Stimulated activated CD4-positive, alpha-beta T cell treated with anti-CD3 and anti-CD28 coated beads, TNF-alpha, amount 100 ng/mL, for 48 hours (primary cell): ENCODE measurements around the gene CCDC92.

ENCODE experiments used
- DNase-seq, 3 donors: peaks; one replicate each; pipeline ENCODE4 v3.0.0-alpha.2; 2020; ENCODE audit warnings: low read depth in 3 of 3

The CCDC92 gene

GRCh38 chr12:124002021-124002644 lies 29.5 kb upstream of the CCDC92 start:
- DNase-seq, result no peak

DNA sequence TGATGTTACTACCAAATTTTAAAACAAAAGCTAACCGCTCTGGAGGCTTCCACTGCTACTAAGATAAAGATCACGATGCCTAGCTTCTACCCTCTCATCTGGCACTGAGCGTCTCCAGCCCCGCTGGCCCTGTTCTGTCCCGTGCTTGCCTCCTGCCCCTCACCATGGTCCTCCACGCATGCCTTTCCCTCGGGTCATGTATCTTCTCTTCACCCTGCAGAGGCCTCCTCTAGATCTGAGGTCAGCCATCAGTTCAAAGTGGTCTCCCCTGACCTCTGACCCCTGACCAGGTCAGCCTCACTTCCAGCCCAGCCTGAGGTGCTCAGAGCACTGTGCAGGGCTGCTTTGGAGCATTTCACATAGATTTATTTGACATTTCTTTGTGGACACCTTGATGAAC lies 28.7 kb upstream of the CCDC92 start:
- no peak for DNase-seq

GRCh38 chr12:124000111-124000510 lies 27.5 kb upstream of the CCDC92 start:
- no peak for DNase-seq

DNA sequence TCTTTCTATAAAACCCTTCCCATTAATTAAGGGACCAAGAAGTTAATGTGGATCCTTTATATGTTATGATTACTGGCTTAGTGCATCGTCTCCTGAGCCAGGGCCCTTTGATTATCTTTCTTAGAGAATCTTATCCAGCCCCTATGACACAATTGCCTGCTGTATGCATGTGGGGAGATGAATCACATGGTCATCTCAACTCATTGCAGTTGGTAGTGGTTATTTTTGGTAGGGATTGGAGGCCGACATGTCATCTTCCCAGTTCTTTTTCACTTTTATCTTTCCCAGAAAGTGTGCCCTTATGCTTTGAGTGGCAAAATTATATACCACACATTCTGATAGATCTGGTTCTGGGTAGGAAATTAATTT lies 26.3 kb upstream of the CCDC92 start:
- DNase-seq, result no peak

GRCh38 chr12:123998344-123998990 lies 25.8 kb upstream of the CCDC92 start:
- no peak for DNase-seq

DNA sequence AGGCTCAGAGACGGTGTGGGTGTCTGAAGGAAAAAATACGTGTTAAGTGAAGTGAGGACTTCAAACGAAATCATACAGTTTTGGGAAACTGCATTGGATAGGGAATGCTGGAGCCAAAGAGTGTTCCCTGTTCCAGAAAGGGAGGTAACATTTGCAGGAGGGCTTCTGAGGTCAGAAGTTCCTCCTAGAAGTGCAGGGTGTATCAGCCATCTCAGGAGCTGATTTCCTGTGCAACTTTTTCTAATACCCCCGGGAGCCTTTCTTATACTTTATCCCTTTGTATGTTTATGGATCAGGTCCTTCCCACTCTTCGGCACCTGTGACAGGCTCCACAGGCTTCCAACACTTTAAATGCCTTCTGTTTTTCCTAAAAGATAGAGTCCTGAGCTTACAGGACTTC lies 25.3 kb upstream of the CCDC92 start:
- DNase-seq, result no peak

DNA sequence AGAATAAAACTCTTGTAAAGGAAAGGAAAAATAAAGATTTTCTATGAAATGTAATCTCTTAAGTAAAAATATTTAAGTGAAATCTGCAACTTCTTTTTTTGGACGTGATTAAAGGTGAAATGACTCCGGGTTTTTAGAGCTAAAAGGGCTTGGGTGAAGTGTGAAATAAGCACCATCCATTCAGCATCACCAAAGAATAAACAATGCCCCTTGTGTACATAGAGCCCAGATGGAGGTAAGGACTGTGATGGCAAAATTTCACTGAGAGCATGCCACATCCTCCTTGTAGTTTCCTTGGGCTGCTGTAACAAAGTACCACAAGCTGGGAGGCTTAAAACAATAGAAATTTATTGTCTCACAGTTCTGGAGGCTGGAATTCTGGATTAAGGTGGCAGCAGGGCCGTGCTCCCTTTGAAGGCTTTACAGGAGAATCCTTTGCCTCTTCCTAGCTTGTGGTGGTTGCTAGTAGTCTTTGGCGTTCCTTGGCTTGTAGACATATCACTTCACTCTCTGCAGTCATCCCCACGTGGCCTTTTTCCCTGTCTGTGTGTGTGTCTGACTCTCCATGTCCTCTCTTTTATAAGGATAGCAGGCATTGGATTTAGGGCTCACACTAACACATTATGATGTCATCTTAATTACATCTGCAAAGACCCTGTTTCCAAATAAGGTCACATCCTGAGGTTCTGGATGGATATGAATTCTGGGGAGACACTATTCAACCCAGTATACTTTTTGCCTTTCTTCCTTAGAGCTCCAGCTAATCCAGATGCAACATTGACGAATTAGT lies 24.6 kb upstream of the CCDC92 start:
- no peak for DNase-seq

- DNase-seq, result no peak
Observed at GRCh38 chr12:123996581-123996980, 23.9 kb upstream of the CCDC92 start.

- DNase-seq, result no peak
Observed at GRCh38 chr12:123995023-123995748, 22.6 kb upstream of the CCDC92 start.

- no peak for DNase-seq
Observed at GRCh38 chr12:123992118-123992825, 19.6 kb upstream of the CCDC92 start.

DNA sequence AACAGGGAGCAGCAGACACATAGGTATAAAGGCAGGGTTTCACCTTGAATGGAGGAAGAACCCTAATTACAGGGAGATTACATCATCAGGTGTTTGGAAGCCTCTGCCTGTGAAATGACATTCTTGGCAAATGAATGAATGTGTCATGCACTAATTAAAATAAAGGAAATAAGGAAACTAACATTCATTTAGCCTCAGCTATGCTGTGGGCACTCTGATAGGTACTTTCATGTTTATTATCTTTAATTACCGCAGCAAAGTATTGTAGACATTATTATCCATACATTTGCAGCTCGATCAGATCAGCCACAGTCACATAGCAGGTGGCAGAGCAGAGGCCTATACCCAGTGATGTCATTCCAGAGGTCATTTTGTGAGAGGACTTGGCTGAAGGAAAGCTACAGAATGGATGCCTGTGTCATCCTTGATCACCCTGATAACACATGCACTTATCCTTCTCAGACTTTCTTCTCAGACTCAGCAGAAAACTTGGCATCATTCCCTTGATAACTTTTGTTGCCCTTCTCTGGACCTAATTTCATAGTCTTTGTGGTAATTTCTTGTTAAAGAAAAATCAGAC lies 18.8 kb upstream of the CCDC92 start:
- no peak for DNase-seq

DNA sequence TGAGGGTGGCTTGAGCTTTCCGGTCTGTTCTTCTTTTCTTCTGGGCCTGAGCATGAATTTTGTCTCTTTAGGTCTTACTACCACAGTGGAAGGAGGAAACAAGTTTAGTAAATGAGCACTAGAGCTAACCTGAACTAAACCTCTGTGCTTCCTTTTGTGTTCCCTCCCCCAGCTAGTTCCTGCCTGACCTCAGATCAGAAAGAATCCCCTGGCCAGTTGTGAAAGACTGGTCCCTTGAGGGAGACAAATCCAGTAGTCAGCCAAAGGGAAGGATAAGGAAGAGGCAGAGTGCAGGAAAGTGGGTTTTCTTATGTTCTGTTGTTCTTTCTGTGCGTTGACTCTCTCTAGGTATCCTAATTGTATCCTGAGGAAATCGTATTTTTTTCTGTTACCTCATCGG lies 17.9 kb upstream of the CCDC92 start:
- no peak for DNase-seq

- no peak for DNase-seq
Observed at GRCh38 chr12:123989753-123990152, 17.1 kb upstream of the CCDC92 start.

- DNase-seq, result no peak
Observed at GRCh38 chr12:123989168-123989567, 16.5 kb upstream of the CCDC92 start.

- DNase-seq, result no peak
Observed at GRCh38 chr12:123987022-123987421, 14.4 kb upstream of the CCDC92 start.

DNA sequence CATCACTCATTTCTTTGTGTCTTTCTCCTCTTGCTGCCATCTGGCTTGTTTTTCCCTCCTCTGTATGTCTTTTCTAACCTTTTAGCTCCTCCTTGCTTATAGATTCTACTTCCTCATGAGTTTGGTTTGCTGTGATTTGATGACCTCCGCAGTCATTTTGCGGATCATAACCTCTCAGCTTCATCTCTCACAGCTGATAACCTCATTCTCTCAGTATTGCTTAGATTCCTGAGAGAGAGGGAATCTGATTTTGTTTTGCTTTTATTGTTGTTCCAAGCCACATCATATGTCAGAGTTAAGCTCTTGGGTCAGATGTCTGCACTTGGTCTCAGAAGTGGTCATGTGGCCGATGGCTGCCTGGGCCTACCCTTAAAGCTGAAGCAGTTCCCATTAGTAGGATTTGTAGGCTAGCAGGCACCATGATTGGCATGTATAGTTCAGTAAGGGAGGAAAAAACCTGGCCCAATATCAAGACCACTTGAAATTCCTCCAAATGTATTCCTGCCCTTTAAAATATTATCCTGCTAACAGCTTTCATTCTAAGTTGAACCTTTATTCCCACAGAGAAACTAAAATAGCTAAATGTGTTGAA lies 13.8 kb upstream of the CCDC92 start:
- no peak for DNase-seq

DNA sequence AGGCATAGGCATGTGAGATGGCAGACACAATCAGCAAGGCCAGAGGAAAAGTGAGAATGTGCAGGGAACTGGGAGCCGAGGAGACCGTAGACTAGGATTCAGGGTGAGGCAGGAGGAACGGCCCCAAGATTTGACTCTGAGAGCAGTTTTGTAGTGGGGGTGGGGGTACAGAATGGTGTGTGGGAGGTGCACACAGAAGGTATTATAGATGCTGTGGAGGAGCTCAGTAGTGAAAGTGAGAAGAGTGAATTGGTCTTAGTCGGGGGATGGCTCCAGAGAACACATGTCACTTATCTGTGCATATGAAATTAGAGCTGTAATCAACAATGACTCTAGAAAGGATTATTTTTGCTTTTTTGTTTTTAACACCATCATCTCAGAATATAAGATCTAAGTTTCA lies 12.3 kb upstream of the CCDC92 start:
- no peak for DNase-seq

DNA sequence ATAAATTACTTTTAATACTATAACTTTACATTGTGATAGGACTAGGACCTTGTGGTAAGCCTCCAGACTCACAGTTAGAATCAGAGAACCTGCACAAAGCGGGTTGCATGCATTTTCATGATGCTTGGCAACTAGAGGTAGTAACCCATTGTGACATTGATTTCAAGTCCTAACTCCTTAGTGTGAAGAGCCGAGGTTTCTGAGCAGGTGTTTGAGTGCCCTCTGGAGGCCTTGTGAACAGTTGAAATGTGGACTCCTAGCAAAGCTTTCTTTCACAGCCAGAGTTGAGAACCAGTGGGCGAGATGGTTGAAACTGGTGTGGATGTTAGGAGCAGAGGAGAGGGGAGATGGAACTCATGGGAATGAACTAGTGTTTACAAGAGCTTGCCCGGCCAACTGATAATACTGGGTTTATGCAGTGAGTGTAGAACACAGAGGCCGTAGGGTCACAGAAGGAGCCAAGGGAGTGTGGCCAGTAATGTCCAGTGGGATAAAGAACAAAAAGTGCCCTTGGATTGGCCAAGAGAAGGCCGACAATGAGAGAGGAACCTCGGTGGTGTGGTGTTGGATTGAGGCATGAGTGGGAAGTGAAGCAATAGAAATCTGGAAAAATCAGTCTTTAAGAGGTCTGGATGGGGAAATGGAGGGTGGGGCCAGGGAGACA lies 11.3 kb upstream of the CCDC92 start:
- DNase-seq, result peak in 1 of 3 donors; percentile 30

GRCh38 chr12:123982269-123982668 lies 9.6 kb upstream of the CCDC92 start:
- no peak for DNase-seq

DNA sequence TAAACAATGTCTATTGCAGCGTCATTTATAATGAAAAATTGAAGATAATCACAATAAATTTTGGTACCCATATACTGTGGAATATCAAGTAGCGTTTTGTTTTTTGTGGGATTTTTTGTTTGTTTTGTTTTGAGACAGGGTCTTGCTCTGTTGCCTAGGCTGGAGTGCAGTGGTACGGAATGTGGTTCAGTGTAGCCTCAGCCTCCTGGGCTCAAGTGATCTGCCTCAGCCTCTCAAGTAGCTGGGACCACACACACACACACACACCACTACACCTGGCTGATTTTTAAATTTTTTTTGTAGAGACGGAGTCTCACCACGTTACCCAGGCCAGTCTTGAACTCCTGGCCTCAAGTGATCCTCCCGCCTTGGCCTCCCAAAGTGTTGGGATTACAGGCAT lies 6.9 kb upstream of the CCDC92 start:
- no peak for DNase-seq
